Transverse colon (tissue), 4 donors: ENCODE measurements around the gene UBE2O. TPM values are rescaled to one million over a fixed set of nuclear protein-coding genes. Genes with fewer than 3 reads are reported as not detected.

Experiments
- DNase-seq: peaks from one replicate; pipeline ENCODE4 v3.0.0-alpha.2; 2019
- H3K27ac ChIP-seq, 4 donors: fragments of 200-600 bp; sonication (generic); 2 replicates each; pipeline ENCODE4 v1.5.1; 2016 to 2018; ENCODE audit warnings: inconsistent platforms in 4 of 4
- H3K27me3 ChIP-seq: fragments of 200-600 bp; sonication (generic); 2 replicates; pipeline ENCODE4 v1.5.1; 2017; ENCODE audit warnings: inconsistent platforms
- H3K36me3 ChIP-seq, 4 donors: fragments of 200-600 bp; sonication (generic); 2 replicates each; pipeline ENCODE4 v1.5.1; 2017 to 2019; ENCODE audit warnings: inconsistent platforms in 4 of 4
- H3K4me1 ChIP-seq, 4 donors: fragments of 200-600 bp; sonication (generic); 2 replicates each; pipeline ENCODE4 v1.5.1; 2017 to 2020; ENCODE audit warnings: inconsistent platforms in 4 of 4
- H3K4me3 ChIP-seq, 4 donors: fragments of 200-600 bp; sonication (generic); 1 replicate in 1 of 4; 2 replicates in 3 of 4; pipeline versions ENCODE4 v1.5.1 to v1.6.1; 2017 to 2019; ENCODE audit warnings: inconsistent platforms in 4 of 4
- H3K9me3 ChIP-seq, 2 donors: fragments of 200-600 bp; sonication (generic); 2 replicates each; pipeline ENCODE4 v1.5.1; 2017 to 2019; ENCODE audit warnings: inconsistent platforms in 2 of 2
- EP300 ChIP-seq: sonication (generic); formaldehyde crosslinking; IDR thresholded peaks from one replicate; pipeline ENCODE4 v1.6.1; 2017; ENCODE audit warnings: antibody characterized with exemption, low read depth
- POLR2A ChIP-seq: fragments of 450-650 bp; IDR thresholded peaks from one replicate; pipeline ENCODE4 v1.6.1; 2016; ENCODE audit warnings: antibody characterized with exemption, mild to moderate bottlenecking, moderate library complexity
- POLR2AphosphoS5 ChIP-seq, 3 donors: sonication (generic); formaldehyde crosslinking; IDR thresholded peaks; one replicate each; pipeline ENCODE4 v1.6.1; 2016; ENCODE audit warnings: antibody characterized with exemption in 3 of 3
- WGBS, 2 donors: methylation state at CpG; one replicate each; pipeline ENCODE4 v1.1.5; 2018; ENCODE audit warnings: low coverage in 1 of 2; 5-methylcytosine and 5-hydroxymethylcytosine counted together
- in situ Hi-C, 4 donors: fragments of 200-750 bp; cut with MboI; loops; one replicate each; pipeline versions ENCODE4 v1.15.0 to v1.15.1; 2017; ENCODE audit warnings: low sequenced_read_pairs in 3 of 4, low pct_ligation_motif_present in 1 of 4, low pct_unique_long_range_greater_than_20kb in 1 of 4
- intact Hi-C: fragments of 100-400 bp; cut with DNase I; formaldehyde crosslinking; loops from one replicate; pipeline ENCODE4 v1.15.1; 2023; ENCODE audit warnings: low total_unique reads
- total RNA-seq, 4 donors: library from RNA; depleted of rRNA; stranded (reverse); fragments of >200 nt; gene quantifications; one replicate each; pipeline ENCODE4 v1.1.0, GENCODE V29; 2016
- TF ChIP-seq, protein P1 (sequence below), 5 experiments: fragments of 200-600 bp in 3 of 5; fragments of 450-650 bp in 2 of 5; sonication (generic) in 3 of 5; IDR thresholded peaks; 1 replicate in 2 of 5; 2 replicates in 3 of 5; pipeline ENCODE4 v1.5.1; 2016 to 2017; ENCODE audit warnings: antibody characterized with exemption in 5 of 5, inconsistent platforms in 3 of 5, mild to moderate bottlenecking in 2 of 5, moderate library complexity in 1 of 5

Gene UBE2O
- total RNA-seq = 10 to 100 TPM in 3 of 4 donors, 1 to 10 TPM in 1; 9.8 to 28.8 (median 15.9) TPM

DNA sequence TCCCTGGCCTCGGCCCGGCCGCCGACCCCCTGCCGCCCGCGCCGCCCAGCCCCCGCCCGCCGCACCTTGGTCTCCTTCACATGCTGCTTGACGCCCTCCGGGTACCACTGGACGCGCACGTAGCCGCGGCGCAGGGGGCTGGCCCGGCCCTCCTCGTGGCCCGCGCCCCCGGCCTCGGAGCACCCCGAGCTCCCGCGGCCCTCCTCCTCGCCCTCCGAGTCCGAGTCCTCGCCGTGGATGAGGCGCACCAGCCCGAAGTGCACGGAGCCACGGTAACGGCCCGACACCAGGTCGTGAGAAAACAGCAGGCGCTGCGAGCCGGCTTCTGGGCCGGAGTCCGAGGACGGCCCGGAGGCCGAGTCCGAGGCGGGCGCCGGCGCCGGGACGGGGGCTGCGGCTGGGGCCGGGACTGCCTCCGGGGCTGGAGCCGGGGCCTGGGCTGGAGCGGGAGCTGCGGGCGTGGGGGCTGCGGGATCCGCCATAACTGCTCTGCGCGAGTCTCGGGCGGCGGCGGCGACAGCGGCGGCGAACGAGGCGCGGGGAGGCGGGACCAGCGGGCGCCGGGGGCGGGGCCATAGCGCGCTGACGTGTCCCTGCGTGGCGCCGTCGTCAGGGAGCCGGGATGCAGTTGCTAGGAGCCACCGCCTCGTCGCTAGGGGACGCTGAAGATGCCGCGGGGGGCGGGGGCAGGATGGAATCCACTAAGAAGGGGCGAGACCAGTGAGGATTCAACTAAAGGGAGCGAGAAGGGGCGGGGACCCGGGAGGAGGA, at the start of gene UBE2O:
Gene UBE2O (minus strand): TSS at position 493 of the 771 bp plus-strand sequence. CDS start 11 bp downstream, at position 482.
- peak; percentile 90 for DNase-seq
- whole genome bisulfite sequencing, 2 donors = 0 to 1% methylated on average over 1 to 69 of the region's 101 CpGs
- intact Hi-C loops (no loop called here), in situ Hi-C loops (no loop called here)
- Histone ChIP-seq H3K4me3 (peak within 1 kb of the TSS; percentile 83 to 99 (median 92)), H3K4me1 (peaks cover 6 to 17% (median 11%) of the 10 kb centered on the region in 4 donors), H3K27ac (peak within 1 kb of the TSS; percentile 75 to 91 (median 84)), H3K27me3 (no peaks in the 10 kb centered on the region), H3K9me3 (no peaks in the 10 kb centered on the region), H3K36me3 (no peaks in the 10 kb centered on the region)
- no peak for TF ChIP-seq EP300
- TF ChIP-seq POLR2AphosphoS5 (IDR thresholded peaks at IDR 0.05) = peak in 2 of 3 donors; percentile 45 to 62
- TF ChIP-seq POLR2A = no peak
- TF ChIP-seq, protein P1, sequence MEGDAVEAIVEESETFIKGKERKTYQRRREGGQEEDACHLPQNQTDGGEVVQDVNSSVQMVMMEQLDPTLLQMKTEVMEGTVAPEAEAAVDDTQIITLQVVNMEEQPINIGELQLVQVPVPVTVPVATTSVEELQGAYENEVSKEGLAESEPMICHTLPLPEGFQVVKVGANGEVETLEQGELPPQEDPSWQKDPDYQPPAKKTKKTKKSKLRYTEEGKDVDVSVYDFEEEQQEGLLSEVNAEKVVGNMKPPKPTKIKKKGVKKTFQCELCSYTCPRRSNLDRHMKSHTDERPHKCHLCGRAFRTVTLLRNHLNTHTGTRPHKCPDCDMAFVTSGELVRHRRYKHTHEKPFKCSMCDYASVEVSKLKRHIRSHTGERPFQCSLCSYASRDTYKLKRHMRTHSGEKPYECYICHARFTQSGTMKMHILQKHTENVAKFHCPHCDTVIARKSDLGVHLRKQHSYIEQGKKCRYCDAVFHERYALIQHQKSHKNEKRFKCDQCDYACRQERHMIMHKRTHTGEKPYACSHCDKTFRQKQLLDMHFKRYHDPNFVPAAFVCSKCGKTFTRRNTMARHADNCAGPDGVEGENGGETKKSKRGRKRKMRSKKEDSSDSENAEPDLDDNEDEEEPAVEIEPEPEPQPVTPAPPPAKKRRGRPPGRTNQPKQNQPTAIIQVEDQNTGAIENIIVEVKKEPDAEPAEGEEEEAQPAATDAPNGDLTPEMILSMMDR (IDR thresholded peaks at IDR 0.05) = peak; percentile 31 to 56 (median 38)

DNA sequence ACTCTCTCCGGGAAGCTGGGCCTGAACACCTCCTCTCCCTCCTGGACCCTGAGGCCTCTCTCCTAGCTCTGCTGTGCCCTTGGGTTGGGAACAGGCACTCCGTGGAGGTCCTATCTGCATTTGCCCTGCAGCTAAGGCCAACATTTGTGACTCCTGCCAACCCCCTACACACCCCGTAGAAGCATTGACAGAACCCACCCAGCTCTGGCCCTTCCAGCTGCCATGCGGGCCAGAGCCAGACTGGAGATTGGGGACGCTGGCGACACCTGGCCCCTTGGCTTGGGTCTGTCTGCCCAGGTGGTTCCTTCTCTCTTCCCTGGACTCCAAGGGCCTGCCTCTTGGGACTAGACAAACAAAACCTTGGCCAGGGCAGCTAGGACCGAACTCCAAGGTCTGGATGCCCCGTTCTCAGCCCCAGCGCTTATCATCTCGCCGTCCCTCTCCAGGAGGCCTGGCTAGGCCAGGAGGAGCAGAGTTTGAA, 48.9 kb upstream of the UBE2O start:
- in situ Hi-C loops (no loop called here), intact Hi-C loops (loop anchor here (10.0 kb wide), 1 partner anchor 197 kb away; the partner anchor contains the start of gene QRICH2)
- peak overlapping the region in 3 of 4 donors; percentile 69 to 78 (median 75) for H3K4me3 ChIP-seq
- WGBS, 2 donors = 70 to 84% methylated on average over 2 to 10 of the region's 11 CpGs
- no peaks in the 10 kb centered on the region for H3K9me3 ChIP-seq
- H3K27ac ChIP-seq = peak overlapping the region; percentile 80 to 87 (median 85)
- peaks cover 2% of the 10 kb centered on the region for H3K27me3 ChIP-seq
- TF ChIP-seq EP300 = no peak
- TF ChIP-seq POLR2A = no peak
- TF ChIP-seq POLR2AphosphoS5 (IDR thresholded peaks at IDR 0.05) = no peak
- TF ChIP-seq, protein P1 (IDR thresholded peaks at IDR 0.05) = no peak
- no peak for DNase-seq
- H3K36me3 ChIP-seq = no peaks in the 10 kb centered on the region
- peaks cover 15 to 51% (median 24%) of the 10 kb centered on the region in 4 donors for H3K4me1 ChIP-seq

DNA sequence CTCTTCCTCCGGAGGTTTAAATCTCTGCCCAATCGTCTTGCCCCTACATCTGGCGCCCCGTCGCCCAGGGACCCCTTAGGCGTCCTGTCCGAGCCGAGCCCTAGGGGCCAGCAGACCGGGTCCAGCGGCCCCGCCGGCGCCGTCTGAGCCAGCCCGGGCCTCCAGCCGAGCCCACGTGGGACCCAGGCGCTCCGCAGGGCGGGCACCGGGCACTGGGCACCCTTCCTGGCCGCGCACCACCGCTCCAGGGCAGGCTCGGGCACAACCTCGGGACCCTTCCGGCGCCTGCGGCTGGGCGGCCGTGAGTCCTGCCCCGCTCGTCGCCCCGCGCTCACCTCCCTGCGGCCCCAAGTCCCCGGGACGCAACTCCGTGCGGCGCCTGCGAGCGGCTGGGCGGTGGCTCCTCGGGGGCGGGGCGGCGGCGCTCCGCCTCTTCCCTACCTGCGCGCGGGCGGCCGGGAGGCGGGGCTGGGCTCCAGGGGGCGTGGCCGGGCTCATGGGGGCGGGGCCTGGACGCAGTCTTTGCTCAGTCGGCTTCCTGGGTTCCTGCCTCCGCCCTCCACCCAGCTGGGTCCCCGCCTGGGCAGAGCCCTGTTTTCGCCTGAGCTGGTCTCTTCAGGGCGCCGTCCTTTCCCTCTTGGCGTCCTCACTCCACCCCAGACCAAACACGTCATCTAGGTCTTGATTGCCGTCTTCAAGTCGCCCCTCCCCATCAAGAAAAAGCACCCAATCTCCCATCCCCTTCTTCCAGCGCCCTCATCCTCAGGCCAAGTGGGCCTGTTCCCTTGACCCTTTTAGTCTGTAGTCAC, 48.3 kb upstream of the UBE2O start, which contains the start of gene RHBDF2:
Gene RHBDF2 (minus strand): TSS at position 406 of the 809 bp plus-strand sequence. CDS start 19,899 bp downstream, outside the sequence.
- intact Hi-C loops = loop anchor here (10.0 kb wide), 1 partner anchor 196 kb away; the partner anchor contains the start of gene QRICH2
- peaks cover 15 to 46% (median 23%) of the 10 kb centered on the region in 4 donors for H3K4me1 ChIP-seq

DNA sequence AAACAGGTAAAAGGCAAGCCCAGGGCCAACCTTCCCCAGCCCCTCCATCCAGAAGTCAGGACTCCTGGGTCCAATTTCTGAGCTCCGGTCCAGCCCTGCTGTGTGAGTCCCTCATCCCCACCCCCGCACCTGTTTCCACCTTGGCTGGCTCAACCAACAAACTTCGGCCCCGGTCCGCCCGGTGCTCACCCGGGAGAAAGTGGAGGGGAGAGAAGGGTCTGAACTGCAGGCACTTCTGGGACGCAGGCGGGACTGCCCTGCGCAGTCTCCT, 47.7 kb upstream of the UBE2O start:
- Histone ChIP-seq H3K36me3 (no peaks in the 10 kb centered on the region), H3K9me3 (no peaks in the 10 kb centered on the region), H3K27me3 (no peaks in the 10 kb centered on the region), H3K4me1 (peaks cover 15 to 43% (median 23%) of the 10 kb centered on the region in 4 donors), H3K27ac (peak overlapping the region; percentile 80 to 87 (median 85)), H3K4me3 (peak overlapping the region; percentile 56 to 78 (median 72))
- no peak for DNase-seq
- intact Hi-C loops (loop anchor here (10.0 kb wide), 1 partner anchor 196 kb away; the partner anchor contains the start of gene QRICH2), in situ Hi-C loops (no loop called here)
- no peak for TF ChIP-seq EP300
- TF ChIP-seq POLR2A = no peak
- TF ChIP-seq POLR2AphosphoS5 (IDR thresholded peaks at IDR 0.05) = no peak
- TF ChIP-seq, protein P1 (IDR thresholded peaks at IDR 0.05) = no peak
- WGBS, 2 donors = 12% methylated on average over 10 of the region's 10 CpGs; no CpG with 5 or more reads in 1 of the 2 donors

More for the DNA sequence above, 48.3 kb upstream of the UBE2O start, which contains the start of gene RHBDF2:
- TF ChIP-seq POLR2AphosphoS5 (IDR thresholded peaks at IDR 0.05) (peak; percentile 48 to 85 (median 83)), POLR2A (peak; percentile 55), EP300 (no peak)
- H3K4me3 ChIP-seq = peak within 1 kb of the TSS; percentile 56 to 78 (median 72)
- H3K9me3 ChIP-seq = no peaks in the 10 kb centered on the region
- in situ Hi-C loops = no loop called here
- peak; percentile 96 for DNase-seq
- peak within 1 kb of the TSS; percentile 80 to 87 (median 85) for H3K27ac ChIP-seq
- no peaks in the 10 kb centered on the region for H3K27me3 ChIP-seq
- H3K36me3 ChIP-seq = no peaks in the 10 kb centered on the region
- WGBS, 2 donors = 2% methylated on average over 36 of the region's 72 CpGs; no CpG with 5 or more reads in 1 of the 2 donors
